Liver (tissue), 3 donors: Measurements from ENCODE around the gene HSPA8.

Experiments
- CTCF ChIP-seq: fragments of 150-350 bp; IDR thresholded peaks from 2 replicates; pipeline ENCODE4 v1.5.1; 2017; ENCODE audit warnings: improper control_type of control experiment, low read depth, low read length; ENCODE audit not compliant: missing input control
- EGR1 ChIP-seq, 2 donors: IDR thresholded peaks; 2 replicates each; pipeline ENCODE4 v1.6.1; 2016 to 2018; ENCODE audit warnings: antibody characterized with exemption in 2 of 2, low read depth in 2 of 2
- FOXA1 ChIP-seq: IDR thresholded peaks from 2 replicates; pipeline ENCODE4 v1.6.1; 2016; ENCODE audit warnings: antibody characterized with exemption
- JUND ChIP-seq, 2 donors: IDR thresholded peaks; 2 replicates each; pipeline ENCODE4 v1.6.1; 2016; ENCODE audit warnings: antibody characterized with exemption in 2 of 2
- donor health status: healthy.
- donor health status: healthy.

DNA sequence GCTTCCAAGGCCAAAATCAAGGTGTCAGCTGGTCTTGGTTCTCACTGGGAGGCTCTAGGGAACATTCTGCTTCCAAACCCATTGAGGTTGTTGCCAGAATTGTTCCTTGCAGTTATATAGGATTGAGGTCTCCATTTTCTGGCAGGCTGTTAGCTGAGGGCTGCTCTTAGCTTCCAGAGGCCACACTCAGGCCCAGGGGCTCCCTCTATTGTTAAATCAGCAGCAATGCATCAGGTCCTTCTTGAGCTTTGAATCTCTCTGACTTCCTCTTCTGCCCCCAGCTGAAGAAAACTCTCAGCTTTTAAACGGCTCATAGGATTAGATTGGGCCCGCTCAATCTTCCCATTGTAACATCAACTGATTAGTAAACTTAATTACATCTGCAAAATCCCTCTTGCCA is 41.0 kb downstream of the HSPA8 start:
- TF ChIP-seq CTCF (peak; percentile 29), FOXA1 (no peak), EGR1 (IDR thresholded peaks at IDR 0.05; ENCODE audit: low read depth in 2 of 2) (no peak), JUND (IDR thresholded peaks at IDR 0.05) (no peak)
